Lung (tissue), 12 donors: ENCODE data around the gene SMYD1. TPM values are rescaled to one million over a fixed set of nuclear protein-coding genes. Genes with fewer than 3 reads are reported as not detected.

ENCODE experiments used
- ATAC-seq: fragments of 200-7000 bp; cut with Tn5 transposase; one replicate; pipeline ENCODE4 v1.9.1; 2020; ENCODE audit warnings: moderate number of reproducible peaks; ENCODE audit not compliant: insufficient read depth, low FRiP score
- DNase-seq, 3 donors: peaks; one replicate each; pipeline ENCODE4 v3.0.0-alpha.2; 2013 to 2017
- H3K27ac ChIP-seq, 2 donors: one replicate each; pipeline ENCODE4 v1.5.1; 2013; ENCODE audit warnings: mild to moderate bottlenecking in 2 of 2, moderate library complexity in 2 of 2, control low read depth in 1 of 2, inconsistent platforms in 1 of 2, low read depth in 1 of 2, low read length in 1 of 2
- H3K27me3 ChIP-seq, 3 donors: one replicate each; pipeline ENCODE4 v1.5.1; 2013; ENCODE audit warnings: low read length in 2 of 3; ENCODE audit not compliant: control insufficient read depth in 3 of 3, insufficient read depth in 3 of 3
- H3K36me3 ChIP-seq, 4 donors: one replicate each; pipeline ENCODE4 v1.5.1; 2013; ENCODE audit warnings: low read length in 4 of 4, mild to moderate bottlenecking in 1 of 4, moderate library complexity in 1 of 4; ENCODE audit not compliant: control insufficient read depth in 4 of 4, insufficient read depth in 4 of 4
- H3K4me1 ChIP-seq, 5 donors: one replicate each; pipeline ENCODE4 v1.5.1; 2013; ENCODE audit warnings: low read length in 5 of 5, mild to moderate bottlenecking in 2 of 5, moderate library complexity in 1 of 5; ENCODE audit not compliant: control insufficient read depth in 5 of 5, insufficient read depth in 5 of 5
- H3K4me3 ChIP-seq: one replicate; pipeline ENCODE4 v1.5.1; 2013; ENCODE audit warnings: mild to moderate bottlenecking, control low read depth, moderate library complexity
- H3K9ac ChIP-seq, 2 donors: one replicate each; pipeline ENCODE4 v1.5.1; 2013; ENCODE audit warnings: low read length in 2 of 2, control low read depth in 1 of 2; ENCODE audit not compliant: insufficient read depth in 1 of 2
- H3K9me3 ChIP-seq, 4 donors: one replicate each; pipeline ENCODE4 v1.5.1; 2013; ENCODE audit warnings: low read length in 3 of 4, mild to moderate bottlenecking in 1 of 4, moderate library complexity in 1 of 4; ENCODE audit not compliant: control insufficient read depth in 4 of 4, insufficient read depth in 3 of 4
- CTCF ChIP-seq: IDR thresholded peaks from 2 replicates; pipeline ENCODE4 v1.5.1; 2012; ENCODE audit warnings: mild to moderate bottlenecking; ENCODE audit errors: control extremely low read depth, extremely low read depth
- WGBS, 2 donors: extraction: QIAGEN DNeasy Blood & Tissue Kit; methylation state at CpG; one replicate each; pipeline ENCODE4 v1.1.7; 2013; 5-methylcytosine and 5-hydroxymethylcytosine counted together
- polyA plus RNA-seq, 2 donors: library from polyadenylated mRNA; stranded (reverse); fragments of 200-250 nt; gene quantifications; one replicate each; pipeline ENCODE4 v1.2.1, GENCODE V29; 2013
- total RNA-seq, 2 donors: library from RNA; depleted of rRNA in 1 of 2; stranded (reverse); fragments of >200 nt in 1 of 2; gene quantifications; one replicate each; pipeline ENCODE4 v1.2.1, GENCODE V29; 2014 to 2021
- donor health status: control.
- donor health status: control.
- donor health status: Bipolar disorder and iron deficiency.
- donor health status: healthy.
- donor health status: DM: yes; HTN: yes; CAD: no.

SMYD1 gene
- total and polyA plus RNA-seq, 4 donors, result 0.20 TPM; not detected in 3

- Histone ChIP-seq H3K27ac (no peak overlapping the region), H3K9ac (no peak overlapping the region), H3K36me3 (no peaks in the 10 kb centered on the region), H3K4me1 (peaks cover 0 to 1% (median 0%) of the 10 kb centered on the region in 5 donors), H3K9me3 (peaks cover 0 to 5% (median 0%) of the 10 kb centered on the region in 4 donors), H3K27me3 (peaks cover 0 to 5% (median 3%) of the 10 kb centered on the region in 3 donors), H3K4me3 (no peak overlapping the region)
- no peak for TF ChIP-seq CTCF
- DNase-seq, result no peak
- ATAC-seq, result no peak
- WGBS, 2 donors, result 80 to 81% methylated on average over 11 of the region's 11 CpGs
These were observed 58.5 kb downstream of the SMYD1 start for GRCh38 chr2:88125924-88126771.

GRCh38 chr2:88126772-88127637 is 59.4 kb downstream of the SMYD1 start:
- H3K27ac ChIP-seq, result no peak overlapping the region
- no peaks in the 10 kb centered on the region for H3K4me1 ChIP-seq
- ATAC-seq, result no peak
- H3K4me3 ChIP-seq, result no peak overlapping the region
- peaks cover 0 to 5% (median 3%) of the 10 kb centered on the region in 3 donors for H3K27me3 ChIP-seq
- no peak overlapping the region for H3K9ac ChIP-seq
- H3K9me3 ChIP-seq, result peaks cover 0 to 5% (median 0%) of the 10 kb centered on the region in 4 donors
- H3K36me3 ChIP-seq, result no peaks in the 10 kb centered on the region
- WGBS, 2 donors, result 94 to 96% methylated on average over 3 of the region's 3 CpGs
- no peak for DNase-seq
- no peak for TF ChIP-seq CTCF

- no peak for ATAC-seq
These were observed 59.9 kb downstream of the SMYD1 start for GRCh38 chr2:88127638-88127887.

More at GRCh38 chr2:88127638-88127887, 59.9 kb downstream of the SMYD1 start:
- Histone ChIP-seq H3K4me3 (no peak overlapping the region), H3K4me1 (no peaks in the 10 kb centered on the region), H3K9ac (no peak overlapping the region), H3K27me3 (peaks cover 0 to 5% (median 3%) of the 10 kb centered on the region in 3 donors), H3K36me3 (no peaks in the 10 kb centered on the region), H3K9me3 (peaks cover 0 to 5% (median 0%) of the 10 kb centered on the region in 4 donors), H3K27ac (no peak overlapping the region)
- WGBS, 2 donors, result 49 to 67% methylated on average over 1 of the region's 1 CpG
- TF ChIP-seq CTCF, result no peak
- DNase-seq, result no peak
